22Rv1 (cell line): ENCODE measurements around the gene KIRREL2.

Source experiments
- CTCF ChIP-seq: fragments of 450-650 bp; IDR thresholded peaks from 2 replicates; pipeline ENCODE4 v1.5.1; 2017; ENCODE audit warnings: mild to moderate bottlenecking
- ZFX ChIP-seq: fragments of 450-650 bp; IDR thresholded peaks from 2 replicates; pipeline ENCODE4 v1.6.1; 2017; ENCODE audit warnings: antibody characterized with exemption, borderline replicate concordance

GRCh38 chr19:35908010-35908441, 51.3 kb downstream of the KIRREL2 start, which contains the start of gene TYROBP:
- no peak for TF ChIP-seq CTCF
- TF ChIP-seq ZFX = no peak
